Body of pancreas (tissue), 4 donors: ENCODE results near the gene CAMTA1. TPM values are rescaled to one million over a fixed set of nuclear protein-coding genes. Genes with fewer than 3 reads are reported as not detected.
"Not testable (repeated sequence)": the region's sequence is repeated elsewhere in the genome, so short reads cannot be mapped to it uniquely, and the experiment has no call there.

Experiments
- ATAC-seq: fragments of 150-250 bp; one replicate; pipeline ENCODE4 v1.9.1; 2016
- DNase-seq, 4 donors: peaks; one replicate each; pipeline ENCODE4 v3.0.0-alpha.2; 2019
- H3K27ac ChIP-seq, 4 donors: fragments of 200-600 bp; sonication (generic); 1 replicate in 3 of 4; 2 replicates in 1 of 4; pipeline versions ENCODE4 v1.5.1 to v1.6.1; 2016 to 2019; ENCODE audit warnings: mild to moderate bottlenecking in 1 of 4, mixed read lengths in 1 of 4, moderate library complexity in 1 of 4
- H3K27me3 ChIP-seq, 2 donors: fragments of 200-600 bp; sonication (generic); one replicate each; pipeline ENCODE4 v1.6.0; 2016; ENCODE audit warnings: mild to moderate bottlenecking in 1 of 2
- H3K36me3 ChIP-seq, 2 donors: fragments of 200-600 bp; sonication (generic); replicated peaks in 1 of 2; 2 replicates each; pipeline ENCODE4 v1.5.1; 2016; ENCODE audit warnings: low read depth in 2 of 2; ENCODE audit not compliant: insufficient read depth in 1 of 2
- H3K4me1 ChIP-seq: fragments of 200-600 bp; sonication (generic); one replicate; pipeline ENCODE4 v1.6.0; 2016
- H3K4me3 ChIP-seq, 2 donors: fragments of 200-600 bp; sonication (generic); 1 replicate in 1 of 2; 2 replicates in 1 of 2; pipeline ENCODE4 v1.5.1; 2016 to 2019
- H3K9me3 ChIP-seq, 3 donors: fragments of 200-600 bp; sonication (generic); 1 replicate in 2 of 3; 2 replicates in 1 of 3; pipeline ENCODE4 v1.5.1; 2016
- CTCF ChIP-seq, 7 experiments: fragments of 450-650 bp in 4 of 7; fragments of 200-600 bp in 3 of 7; sonication (generic) in 3 of 7; IDR thresholded peaks; one replicate each; pipeline ENCODE4 v1.5.1; 2016 to 2019; ENCODE audit warnings: antibody characterized with exemption in 7 of 7
- POLR2A ChIP-seq, 3 donors: fragments of 450-650 bp; IDR thresholded peaks; one replicate each; pipeline ENCODE4 v1.6.1; 2016; ENCODE audit warnings: antibody characterized with exemption in 3 of 3, mild to moderate bottlenecking in 2 of 3
- WGBS, 2 donors: methylation state at CpG; one replicate each; pipeline ENCODE4 v1.1.5; 2017; 5-methylcytosine and 5-hydroxymethylcytosine counted together
- intact Hi-C: fragments of 100-400 bp; cut with DNase I; formaldehyde crosslinking; loops from one replicate; pipeline ENCODE4 v1.15.1; 2023
- total RNA-seq, 2 donors: library from RNA; depleted of rRNA; stranded (reverse); fragments of >200 nt; gene quantifications; one replicate each; pipeline ENCODE4 v1.1.0, GENCODE V29; 2016

The CAMTA1 gene
- total RNA-seq, 2 donors from 2014 or later, result 36.3 to 59.7 TPM

- WGBS, 2 donors, result 76 to 88% methylated on average over 7 of the region's 7 CpGs
- TF ChIP-seq POLR2A (IDR thresholded peaks at IDR 0.05) (no peak), CTCF (IDR thresholded peaks at IDR 0.05) (no peak)
- Histone ChIP-seq H3K4me3 (no peak overlapping the region), H3K4me1 (peaks cover 10% of the 10 kb centered on the region), H3K36me3 (no peaks in the 10 kb centered on the region), H3K9me3 (no peaks in the 10 kb centered on the region), H3K27me3 (no peaks in the 10 kb centered on the region), H3K27ac (no peak overlapping the region)
- no peak for DNase-seq
- intact Hi-C loops, result no loop called here
- no peak for ATAC-seq
Measured at GRCh38 chr1:7151978-7152377, 366.7 kb downstream of the CAMTA1 start.

GRCh38 chr1:7152655-7153054, 367.4 kb downstream of the CAMTA1 start:
- no peak for ATAC-seq
- Histone ChIP-seq H3K4me3 (no peak overlapping the region), H3K36me3 (no peaks in the 10 kb centered on the region), H3K27ac (no peak overlapping the region), H3K9me3 (no peaks in the 10 kb centered on the region), H3K4me1 (peaks cover 10% of the 10 kb centered on the region), H3K27me3 (no peaks in the 10 kb centered on the region)
- DNase-seq, result no peak
- intact Hi-C loops, result no loop called here
- TF ChIP-seq POLR2A (IDR thresholded peaks at IDR 0.05) (no peak), CTCF (IDR thresholded peaks at IDR 0.05) (no peak)
- WGBS, 2 donors, result 41 to 48% methylated on average over 10 of the region's 10 CpGs

- intact Hi-C loops, result no loop called here
- WGBS, 2 donors, result 49 to 61% methylated on average over 10 of the region's 10 CpGs
Measured at GRCh38 chr1:7153464-7153863, 368.2 kb downstream of the CAMTA1 start.

GRCh38 chr1:7159116-7159781, 374.0 kb downstream of the CAMTA1 start:
- 67 to 79% methylated on average over 6 of the region's 6 CpGs for WGBS, 2 donors
- ATAC-seq (no peak), DNase-seq (no peak)
- intact Hi-C loops, result no loop called here
- Histone ChIP-seq H3K27me3 (no peaks in the 10 kb centered on the region), H3K4me1 (no peaks in the 10 kb centered on the region), H3K36me3 (no peaks in the 10 kb centered on the region), H3K4me3 (no peak overlapping the region), H3K9me3 (no peaks in the 10 kb centered on the region), H3K27ac (no peak overlapping the region)
- TF ChIP-seq POLR2A (IDR thresholded peaks at IDR 0.05), result no peak
- TF ChIP-seq CTCF (IDR thresholded peaks at IDR 0.05), result no peak

More at GRCh38 chr1:7153464-7153863, 368.2 kb downstream of the CAMTA1 start:
- Histone ChIP-seq H3K4me3 (no peak overlapping the region), H3K4me1 (peaks cover 10% of the 10 kb centered on the region), H3K36me3 (no peaks in the 10 kb centered on the region), H3K27me3 (no peaks in the 10 kb centered on the region), H3K9me3 (no peaks in the 10 kb centered on the region), H3K27ac (no peak overlapping the region)
- ATAC-seq (no peak), DNase-seq (no peak)
- TF ChIP-seq POLR2A (IDR thresholded peaks at IDR 0.05) (no peak), CTCF (IDR thresholded peaks at IDR 0.05) (no peak)

- ATAC-seq, H3K27me3 ChIP-seq, H3K4me1 ChIP-seq, H3K27ac ChIP-seq, intact Hi-C loops, H3K36me3 ChIP-seq, H3K9me3 ChIP-seq, H3K4me3 ChIP-seq, DNase-seq: not testable (repeated sequence)
- 78 to 90% methylated on average over 2 of the region's 2 CpGs for WGBS, 2 donors
Measured at GRCh38 chr1:7168554-7168953, 383.3 kb downstream of the CAMTA1 start.
